GM12878 (cell line): ENCODE results near the gene PRDM1.

Experiments used
- CHD1 ChIP-seq: IDR thresholded peaks from 2 replicates; pipeline ENCODE4 v1.6.1; 2012; ENCODE audit warnings: low read depth, low read length, improper control_type of control experiment
- EZH2 ChIP-seq: IDR thresholded peaks from 2 replicates; pipeline ENCODE4 v1.6.1; 2012; ENCODE audit warnings: low read depth, mild to moderate bottlenecking, control low read depth, inconsistent platforms, low read length, borderline replicate concordance; ENCODE audit not compliant: control insufficient read depth
- FOS ChIP-seq: IDR thresholded peaks from 3 replicates; pipeline ENCODE4 v1.6.1; 2011; ENCODE audit warnings: borderline replicate concordance; ENCODE audit not compliant: insufficient read length; ENCODE audit errors: extremely low read depth
- TF ChIP-seq, protein P1 (sequence below): IDR thresholded peaks from 2 replicates; pipeline ENCODE4 v1.6.1; 2012; ENCODE audit warnings: mild to moderate bottlenecking, low read depth, low read length
- TF ChIP-seq, protein P2 (sequence below): IDR thresholded peaks from 2 replicates; pipeline ENCODE4 v1.6.1; 2011; ENCODE audit warnings: low read depth, low read length, improper control_type of control experiment, borderline replicate concordance
- TF ChIP-seq, protein P3 (sequence below), 3 experiments: IDR thresholded peaks in 2 of 3; conservative IDR thresholded peaks in 1 of 3; 2 replicates each; pipeline ENCODE4 v1.5.1; 2011; ENCODE audit warnings: low read depth in 3 of 3, low read length in 3 of 3, mild to moderate bottlenecking in 3 of 3, control low read depth in 2 of 3, moderate library complexity in 2 of 3, inconsistent platforms in 1 of 3, mixed read lengths in 1 of 3; ENCODE audit not compliant: control insufficient read depth in 2 of 3, insufficient read depth in 1 of 3; ENCODE audit errors: extremely low read depth in 1 of 3
- TF ChIP-seq, protein P4 (sequence below): fragments of 450-650 bp; IDR thresholded peaks from 2 replicates; pipeline ENCODE4 v1.6.1; 2017; ENCODE audit warnings: antibody characterized with exemption, mild to moderate bottlenecking, moderate library complexity

DNA sequence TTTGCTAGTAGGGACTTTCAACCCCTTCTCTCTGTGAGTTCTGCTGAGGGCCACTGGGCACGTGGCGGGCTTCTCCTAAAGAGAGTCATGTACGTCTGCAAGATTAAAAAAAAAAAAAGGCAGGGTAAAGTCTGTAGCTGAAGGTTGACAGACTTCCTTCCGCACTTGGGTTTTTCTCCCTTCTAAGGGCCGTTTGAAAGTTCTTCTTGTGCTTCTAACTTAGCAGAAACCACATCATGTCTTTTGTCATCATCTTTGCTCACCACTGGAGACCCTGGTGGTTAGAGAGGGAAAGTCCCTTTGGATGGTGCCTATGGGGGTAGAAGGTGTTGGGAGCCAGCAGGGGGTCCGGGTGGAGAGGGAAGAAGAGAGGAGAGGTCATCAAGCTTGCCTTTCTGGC lies 31.4 kb downstream of the PRDM1 start:
- TF ChIP-seq FOS (no peak), EZH2 (no peak), CHD1 (no peak)
- TF ChIP-seq, protein P1, sequence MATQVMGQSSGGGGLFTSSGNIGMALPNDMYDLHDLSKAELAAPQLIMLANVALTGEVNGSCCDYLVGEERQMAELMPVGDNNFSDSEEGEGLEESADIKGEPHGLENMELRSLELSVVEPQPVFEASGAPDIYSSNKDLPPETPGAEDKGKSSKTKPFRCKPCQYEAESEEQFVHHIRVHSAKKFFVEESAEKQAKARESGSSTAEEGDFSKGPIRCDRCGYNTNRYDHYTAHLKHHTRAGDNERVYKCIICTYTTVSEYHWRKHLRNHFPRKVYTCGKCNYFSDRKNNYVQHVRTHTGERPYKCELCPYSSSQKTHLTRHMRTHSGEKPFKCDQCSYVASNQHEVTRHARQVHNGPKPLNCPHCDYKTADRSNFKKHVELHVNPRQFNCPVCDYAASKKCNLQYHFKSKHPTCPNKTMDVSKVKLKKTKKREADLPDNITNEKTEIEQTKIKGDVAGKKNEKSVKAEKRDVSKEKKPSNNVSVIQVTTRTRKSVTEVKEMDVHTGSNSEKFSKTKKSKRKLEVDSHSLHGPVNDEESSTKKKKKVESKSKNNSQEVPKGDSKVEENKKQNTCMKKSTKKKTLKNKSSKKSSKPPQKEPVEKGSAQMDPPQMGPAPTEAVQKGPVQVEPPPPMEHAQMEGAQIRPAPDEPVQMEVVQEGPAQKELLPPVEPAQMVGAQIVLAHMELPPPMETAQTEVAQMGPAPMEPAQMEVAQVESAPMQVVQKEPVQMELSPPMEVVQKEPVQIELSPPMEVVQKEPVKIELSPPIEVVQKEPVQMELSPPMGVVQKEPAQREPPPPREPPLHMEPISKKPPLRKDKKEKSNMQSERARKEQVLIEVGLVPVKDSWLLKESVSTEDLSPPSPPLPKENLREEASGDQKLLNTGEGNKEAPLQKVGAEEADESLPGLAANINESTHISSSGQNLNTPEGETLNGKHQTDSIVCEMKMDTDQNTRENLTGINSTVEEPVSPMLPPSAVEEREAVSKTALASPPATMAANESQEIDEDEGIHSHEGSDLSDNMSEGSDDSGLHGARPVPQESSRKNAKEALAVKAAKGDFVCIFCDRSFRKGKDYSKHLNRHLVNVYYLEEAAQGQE = no peak
- TF ChIP-seq, protein P2, sequence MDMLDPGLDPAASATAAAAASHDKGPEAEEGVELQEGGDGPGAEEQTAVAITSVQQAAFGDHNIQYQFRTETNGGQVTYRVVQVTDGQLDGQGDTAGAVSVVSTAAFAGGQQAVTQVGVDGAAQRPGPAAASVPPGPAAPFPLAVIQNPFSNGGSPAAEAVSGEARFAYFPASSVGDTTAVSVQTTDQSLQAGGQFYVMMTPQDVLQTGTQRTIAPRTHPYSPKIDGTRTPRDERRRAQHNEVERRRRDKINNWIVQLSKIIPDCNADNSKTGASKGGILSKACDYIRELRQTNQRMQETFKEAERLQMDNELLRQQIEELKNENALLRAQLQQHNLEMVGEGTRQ = no peak
- TF ChIP-seq, protein P3, sequence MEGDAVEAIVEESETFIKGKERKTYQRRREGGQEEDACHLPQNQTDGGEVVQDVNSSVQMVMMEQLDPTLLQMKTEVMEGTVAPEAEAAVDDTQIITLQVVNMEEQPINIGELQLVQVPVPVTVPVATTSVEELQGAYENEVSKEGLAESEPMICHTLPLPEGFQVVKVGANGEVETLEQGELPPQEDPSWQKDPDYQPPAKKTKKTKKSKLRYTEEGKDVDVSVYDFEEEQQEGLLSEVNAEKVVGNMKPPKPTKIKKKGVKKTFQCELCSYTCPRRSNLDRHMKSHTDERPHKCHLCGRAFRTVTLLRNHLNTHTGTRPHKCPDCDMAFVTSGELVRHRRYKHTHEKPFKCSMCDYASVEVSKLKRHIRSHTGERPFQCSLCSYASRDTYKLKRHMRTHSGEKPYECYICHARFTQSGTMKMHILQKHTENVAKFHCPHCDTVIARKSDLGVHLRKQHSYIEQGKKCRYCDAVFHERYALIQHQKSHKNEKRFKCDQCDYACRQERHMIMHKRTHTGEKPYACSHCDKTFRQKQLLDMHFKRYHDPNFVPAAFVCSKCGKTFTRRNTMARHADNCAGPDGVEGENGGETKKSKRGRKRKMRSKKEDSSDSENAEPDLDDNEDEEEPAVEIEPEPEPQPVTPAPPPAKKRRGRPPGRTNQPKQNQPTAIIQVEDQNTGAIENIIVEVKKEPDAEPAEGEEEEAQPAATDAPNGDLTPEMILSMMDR (IDR thresholded peaks at IDR 0.05 in 2 of 3, conservative IDR thresholded peaks at IDR 0.05 in 1 of 3; ENCODE audit: control insufficient read depth in 2 of 3, extremely low read depth in 1 of 3, insufficient read depth in 1 of 3, low read depth in 3 of 3, low read length in 3 of 3) = no peak
- TF ChIP-seq, protein P4, sequence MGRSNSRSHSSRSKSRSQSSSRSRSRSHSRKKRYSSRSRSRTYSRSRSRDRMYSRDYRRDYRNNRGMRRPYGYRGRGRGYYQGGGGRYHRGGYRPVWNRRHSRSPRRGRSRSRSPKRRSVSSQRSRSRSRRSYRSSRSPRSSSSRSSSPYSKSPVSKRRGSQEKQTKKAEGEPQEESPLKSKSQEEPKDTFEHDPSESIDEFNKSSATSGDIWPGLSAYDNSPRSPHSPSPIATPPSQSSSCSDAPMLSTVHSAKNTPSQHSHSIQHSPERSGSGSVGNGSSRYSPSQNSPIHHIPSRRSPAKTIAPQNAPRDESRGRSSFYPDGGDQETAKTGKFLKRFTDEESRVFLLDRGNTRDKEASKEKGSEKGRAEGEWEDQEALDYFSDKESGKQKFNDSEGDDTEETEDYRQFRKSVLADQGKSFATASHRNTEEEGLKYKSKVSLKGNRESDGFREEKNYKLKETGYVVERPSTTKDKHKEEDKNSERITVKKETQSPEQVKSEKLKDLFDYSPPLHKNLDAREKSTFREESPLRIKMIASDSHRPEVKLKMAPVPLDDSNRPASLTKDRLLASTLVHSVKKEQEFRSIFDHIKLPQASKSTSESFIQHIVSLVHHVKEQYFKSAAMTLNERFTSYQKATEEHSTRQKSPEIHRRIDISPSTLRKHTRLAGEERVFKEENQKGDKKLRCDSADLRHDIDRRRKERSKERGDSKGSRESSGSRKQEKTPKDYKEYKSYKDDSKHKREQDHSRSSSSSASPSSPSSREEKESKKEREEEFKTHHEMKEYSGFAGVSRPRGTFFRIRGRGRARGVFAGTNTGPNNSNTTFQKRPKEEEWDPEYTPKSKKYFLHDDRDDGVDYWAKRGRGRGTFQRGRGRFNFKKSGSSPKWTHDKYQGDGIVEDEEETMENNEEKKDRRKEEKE = no peak
